CD4-positive, alpha-beta T cell treated with Interleukin-10 for 1 hour (primary cell): ENCODE results near the gene ZDHHC4.
A peak's percentile ranks its signal among the peaks of the same experiment; 100 is the strongest.
"Not testable (repeated sequence)": the region's sequence is repeated elsewhere in the genome, so short reads cannot be mapped to it uniquely, and the experiment has no call there.

ENCODE experiments used
- DNase-seq: peaks from one replicate; pipeline ENCODE4 v3.0.0-alpha.2; 2020

The ZDHHC4 gene

GRCh38 chr7:6608081-6608480, 30.8 kb downstream of the ZDHHC4 start:
- DNase-seq = no peak

DNA sequence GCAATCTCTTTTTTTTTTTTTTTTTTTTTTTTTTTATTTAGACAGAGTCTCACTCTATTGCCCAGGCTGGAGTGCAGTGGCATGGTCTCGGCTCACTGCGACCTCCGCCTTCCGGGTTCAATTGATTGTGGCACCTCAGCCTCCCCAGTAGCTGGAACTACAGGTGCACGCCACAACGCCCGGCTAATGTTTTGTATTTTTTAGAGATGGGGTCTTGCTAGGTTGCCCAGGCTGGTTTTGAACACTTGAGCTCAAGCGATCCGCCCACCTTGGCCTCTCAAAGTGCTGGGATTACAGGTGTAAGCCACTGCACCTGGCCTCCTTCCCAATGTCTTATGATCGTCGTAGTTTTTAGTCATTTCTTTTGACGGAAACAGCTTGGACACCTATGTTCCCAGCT, 31.5 kb downstream of the ZDHHC4 start:
- no peak for DNase-seq

DNA sequence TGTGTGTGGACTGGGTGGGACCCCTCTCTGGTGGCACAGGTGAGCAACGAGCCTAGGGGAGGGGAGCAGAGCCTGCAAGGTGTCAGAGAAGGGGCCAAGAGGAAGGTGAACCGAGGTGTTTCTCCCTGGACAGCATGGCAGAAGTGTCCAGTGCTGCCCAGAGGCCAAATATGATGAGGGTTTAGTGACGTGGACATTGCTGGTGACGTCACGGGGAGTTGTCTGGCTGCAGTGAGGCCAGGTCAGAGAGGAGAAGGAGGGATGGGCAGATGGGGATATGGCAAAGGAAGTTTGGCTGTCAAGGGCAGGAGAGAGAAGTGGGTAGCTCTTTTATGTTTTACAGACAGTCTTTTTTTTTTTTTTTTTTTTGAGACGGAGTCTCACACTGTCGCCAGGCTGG, 35.6 kb downstream of the ZDHHC4 start:
- no peak for DNase-seq

DNA sequence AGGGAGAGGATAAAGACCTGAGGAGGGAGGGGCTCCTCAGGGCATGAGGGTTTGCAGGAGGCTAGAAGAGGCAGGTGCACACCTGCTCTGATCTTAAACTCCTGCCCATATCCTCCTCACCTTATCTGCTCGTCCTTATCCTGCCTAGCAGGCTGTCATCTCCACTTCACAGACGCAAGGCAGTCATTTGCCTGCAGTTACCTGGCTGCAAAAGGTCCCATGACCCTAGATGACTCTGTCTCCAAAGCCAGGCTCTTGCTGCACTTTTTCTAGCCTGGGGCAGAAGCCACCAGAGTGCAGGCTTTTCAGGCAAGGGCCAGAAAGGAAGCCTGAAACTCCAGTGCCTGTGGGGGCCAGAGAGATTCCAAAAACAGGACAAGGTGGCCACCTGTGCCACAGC, 36.5 kb downstream of the ZDHHC4 start:
- DNase-seq = no peak

DNA sequence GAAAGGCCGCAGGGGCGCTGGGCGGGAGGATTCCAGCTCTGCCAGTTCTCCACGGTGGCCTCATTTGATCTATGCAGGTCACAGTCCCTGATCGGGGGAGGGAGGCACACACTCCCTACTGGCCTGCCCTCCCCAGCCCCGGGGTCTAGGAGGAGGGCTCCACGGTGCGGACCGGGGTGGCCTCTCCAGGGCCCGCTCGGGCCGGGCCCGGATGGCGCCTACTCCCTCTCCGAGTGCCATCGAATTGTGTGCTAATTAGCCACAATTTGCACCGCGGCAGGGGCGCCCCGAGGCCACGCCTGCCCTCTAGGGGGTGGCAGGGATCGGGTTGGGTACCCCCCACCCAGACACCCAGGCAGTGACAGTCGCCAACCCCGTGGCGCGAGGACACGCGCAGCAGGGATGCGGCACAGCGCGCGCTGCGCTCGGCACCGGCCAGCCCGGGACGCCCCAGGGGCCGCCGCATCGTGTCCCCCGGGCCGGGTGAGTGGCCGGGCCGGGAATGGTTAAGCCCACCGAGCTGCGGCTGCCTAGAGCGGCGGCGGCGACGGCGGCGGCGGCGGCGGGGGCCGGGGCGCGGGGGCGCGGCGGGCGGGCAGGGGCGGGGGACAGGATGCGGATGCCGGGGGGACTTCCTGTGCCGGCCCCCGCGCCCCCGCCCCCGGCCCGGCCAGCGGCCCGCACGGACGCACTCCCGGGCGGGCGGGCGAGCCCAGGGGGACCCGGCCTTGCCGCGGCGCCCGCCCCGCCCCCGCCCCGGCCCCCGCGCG, 37.9 kb downstream of the ZDHHC4 start, which contains the start of gene ZNF853:
TSS of gene ZNF853 (plus strand) at position 658 of the 770 bp plus-strand sequence. CDS start 565 bp downstream, outside the sequence.
- DNase-seq = peak; percentile 20

- DNase-seq = no peak
Measured at GRCh38 chr7:6615723-6616555, 38.7 kb downstream of the ZDHHC4 start.

DNA sequence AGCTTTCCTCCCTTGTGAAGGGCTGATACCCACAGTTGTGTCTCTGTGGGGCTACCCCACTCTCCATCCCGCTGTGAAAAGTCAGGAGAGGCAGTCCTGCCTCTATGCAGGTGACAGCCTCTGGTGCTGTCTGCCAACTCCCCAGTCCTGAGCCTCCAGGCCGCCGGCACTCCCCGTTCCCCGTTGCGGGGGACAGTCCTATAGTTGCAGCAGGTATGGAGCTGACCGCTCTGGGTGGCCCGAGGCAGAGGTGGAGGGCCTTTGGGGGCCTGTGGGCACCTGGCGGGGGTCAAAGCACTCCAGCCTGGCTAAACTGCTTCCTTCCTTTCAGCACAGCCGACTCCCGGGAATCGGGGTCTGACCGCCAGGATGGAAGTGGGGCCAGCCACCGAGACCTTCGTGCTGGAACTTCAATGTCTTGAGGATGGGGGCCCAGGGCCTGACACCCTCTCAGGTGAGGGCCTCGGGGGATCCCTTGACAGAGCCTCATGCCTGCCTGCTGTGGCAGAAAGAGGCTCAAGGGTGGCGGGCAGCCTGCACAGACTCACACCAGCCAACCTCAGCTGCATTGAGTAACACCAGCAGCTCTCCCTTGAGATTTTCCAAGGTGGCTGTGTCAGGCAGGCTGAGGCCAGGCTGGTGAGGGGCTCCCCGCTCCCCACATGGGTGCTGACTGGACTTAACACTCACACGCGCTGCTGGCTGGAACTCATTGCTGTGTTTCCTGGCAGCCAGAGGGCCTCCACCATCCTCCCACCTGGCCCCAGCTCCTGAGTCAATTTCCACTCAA, 39.8 kb downstream of the ZDHHC4 start:
- no peak for DNase-seq

DNA sequence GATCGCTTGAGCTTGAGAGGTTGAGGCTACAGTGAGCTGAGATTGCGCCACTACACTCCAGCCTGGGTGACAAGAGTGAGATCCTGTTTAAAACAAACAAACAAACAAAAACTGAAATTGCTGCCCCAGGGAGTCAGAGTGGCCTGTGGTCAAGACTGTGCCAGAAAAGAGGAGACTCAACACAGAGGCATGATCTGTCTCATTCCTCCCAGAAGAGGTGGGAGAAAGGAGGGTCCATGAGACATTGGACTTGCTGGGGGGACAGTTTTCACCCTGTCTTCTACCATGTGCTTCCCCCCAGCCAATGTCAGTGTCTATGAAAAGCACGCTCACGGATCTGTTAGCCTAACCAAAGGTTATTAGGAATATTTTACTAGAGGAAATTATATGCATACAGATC, 41.4 kb downstream of the ZDHHC4 start:
- DNase-seq = no peak

DNA sequence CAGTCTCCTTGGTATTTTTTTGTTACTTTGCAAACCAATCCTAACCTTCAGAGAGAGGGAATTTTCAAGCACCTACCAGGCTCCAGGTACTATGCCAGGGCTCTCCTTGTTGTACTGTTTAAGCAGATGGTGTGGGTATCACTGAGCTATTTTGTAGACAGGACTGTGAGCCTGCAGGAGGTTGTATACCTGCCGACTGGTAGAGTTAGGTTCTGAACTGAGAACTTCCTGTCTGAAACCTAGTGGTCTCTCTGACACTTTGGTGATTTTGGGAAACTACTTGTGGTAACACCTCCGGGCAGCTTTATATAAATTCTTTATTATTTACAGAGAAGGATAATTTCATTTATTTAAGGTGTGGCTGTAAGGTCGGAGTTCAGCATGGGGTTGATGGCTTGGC, 42.7 kb downstream of the ZDHHC4 start:
- DNase-seq = no peak

- peak; percentile 16 for DNase-seq
Measured at GRCh38 chr7:6621195-6622133, 44.2 kb downstream of the ZDHHC4 start.

DNA sequence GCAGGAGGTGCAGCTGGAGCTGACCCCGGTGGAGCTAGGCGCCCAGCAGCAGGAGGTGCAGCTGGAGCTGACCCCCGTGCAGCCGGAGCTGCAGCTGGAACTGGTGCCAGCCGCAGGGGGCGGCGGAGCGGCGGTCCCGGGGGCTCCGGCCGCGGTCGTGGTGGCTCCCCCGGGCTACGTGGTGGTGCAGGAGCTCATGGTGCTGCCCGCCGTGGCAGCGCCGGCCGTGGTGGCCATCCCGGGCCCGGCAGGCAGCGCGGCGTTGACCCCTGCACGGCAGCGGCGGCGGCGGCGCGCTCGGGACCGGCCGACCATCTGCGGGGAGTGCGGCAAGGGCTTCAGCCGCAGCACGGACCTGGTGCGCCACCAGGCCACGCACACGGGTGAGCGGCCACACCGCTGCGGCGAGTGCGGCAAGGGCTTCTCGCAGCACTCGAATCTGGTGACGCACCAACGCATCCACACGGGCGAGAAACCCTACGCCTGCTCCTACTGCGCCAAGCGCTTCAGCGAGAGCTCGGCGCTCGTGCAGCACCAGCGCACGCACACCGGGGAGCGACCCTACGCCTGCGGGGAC, 45.0 kb downstream of the ZDHHC4 start:
- no peak for DNase-seq

DNA sequence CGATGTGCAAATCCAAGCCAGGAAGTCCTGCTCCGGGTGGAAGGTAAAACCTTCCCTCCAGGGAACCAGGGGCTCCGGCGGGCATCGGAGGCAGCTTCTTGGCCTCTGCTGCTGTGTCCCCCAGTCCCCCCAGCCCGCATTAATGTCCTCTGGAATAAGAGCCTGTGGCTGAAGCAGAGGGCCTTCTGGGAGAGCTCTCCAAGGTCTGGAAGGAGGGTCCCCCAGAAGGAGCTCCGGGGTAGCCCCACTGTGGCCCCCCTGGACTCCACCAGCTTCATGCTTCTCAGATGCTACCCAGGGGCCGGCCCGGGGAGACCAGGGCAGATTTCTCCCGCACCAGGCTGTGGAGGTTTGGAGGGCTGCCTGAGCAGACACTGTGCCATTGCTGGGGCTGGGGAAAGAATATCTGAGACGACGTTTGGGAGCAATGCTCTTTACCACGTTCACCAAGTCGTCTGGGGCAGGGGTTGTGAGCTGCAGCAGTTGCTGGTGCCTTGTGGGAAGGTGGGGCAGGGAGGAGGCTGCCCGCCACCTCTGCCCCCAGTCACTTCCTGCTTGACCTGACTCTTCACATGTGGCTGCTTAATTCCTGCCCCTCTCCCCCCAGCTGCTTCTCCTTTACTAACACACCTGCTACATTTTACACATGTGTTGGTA, 46.5 kb downstream of the ZDHHC4 start:
- DNase-seq = peak; percentile 46

GRCh38 chr7:6624246-6624611, 47.0 kb downstream of the ZDHHC4 start:
- no peak for DNase-seq

DNA sequence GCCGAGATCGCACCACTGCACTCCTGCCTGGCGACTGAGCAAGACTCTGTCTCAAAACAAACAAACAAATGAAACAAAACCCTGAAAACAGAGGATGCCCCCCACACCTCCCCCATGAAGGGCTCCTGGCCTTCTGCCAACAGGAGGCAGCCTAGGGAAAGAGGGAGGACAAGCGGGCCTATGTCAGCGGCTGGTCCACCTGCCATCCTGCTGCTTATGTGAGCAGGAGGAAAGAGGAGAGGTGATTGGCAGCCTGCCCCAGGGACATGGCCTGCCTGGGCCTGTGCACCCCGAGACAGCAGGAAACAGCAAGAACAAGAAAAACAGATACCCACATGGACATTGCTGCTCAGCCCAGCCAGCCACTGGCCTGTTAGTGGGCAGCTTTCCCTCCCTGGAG, 50.8 kb downstream of the ZDHHC4 start:
- no peak for DNase-seq

GRCh38 chr7:6630007-6630849, 53.0 kb downstream of the ZDHHC4 start:
- no peak for DNase-seq

- no peak for DNase-seq
Measured at GRCh38 chr7:6631605-6632004, 54.4 kb downstream of the ZDHHC4 start.

DNA sequence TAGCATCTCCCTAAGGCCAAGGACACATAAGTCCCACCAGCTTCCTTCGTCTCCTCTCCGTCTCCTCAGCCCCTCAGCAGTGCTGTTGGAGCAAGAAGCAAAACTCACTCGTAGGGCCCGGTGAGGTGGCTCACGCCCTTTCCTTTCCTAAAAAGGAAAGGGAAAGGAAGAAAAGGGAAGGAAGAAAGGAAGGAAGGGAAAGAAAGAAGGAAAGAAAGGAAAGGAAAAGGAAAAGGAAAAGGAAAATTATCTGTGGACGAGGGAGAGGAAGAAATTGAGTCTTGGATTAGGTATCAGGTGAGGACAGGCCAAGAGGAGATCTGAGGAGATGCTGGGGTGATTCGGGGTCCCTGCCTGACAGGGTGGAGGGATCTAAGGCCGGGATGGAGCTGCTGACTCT, 56.8 kb downstream of the ZDHHC4 start:
- no peak for DNase-seq

GRCh38 chr7:6634971-6635370, 57.7 kb downstream of the ZDHHC4 start:
- DNase-seq = not testable (repeated sequence)

DNA sequence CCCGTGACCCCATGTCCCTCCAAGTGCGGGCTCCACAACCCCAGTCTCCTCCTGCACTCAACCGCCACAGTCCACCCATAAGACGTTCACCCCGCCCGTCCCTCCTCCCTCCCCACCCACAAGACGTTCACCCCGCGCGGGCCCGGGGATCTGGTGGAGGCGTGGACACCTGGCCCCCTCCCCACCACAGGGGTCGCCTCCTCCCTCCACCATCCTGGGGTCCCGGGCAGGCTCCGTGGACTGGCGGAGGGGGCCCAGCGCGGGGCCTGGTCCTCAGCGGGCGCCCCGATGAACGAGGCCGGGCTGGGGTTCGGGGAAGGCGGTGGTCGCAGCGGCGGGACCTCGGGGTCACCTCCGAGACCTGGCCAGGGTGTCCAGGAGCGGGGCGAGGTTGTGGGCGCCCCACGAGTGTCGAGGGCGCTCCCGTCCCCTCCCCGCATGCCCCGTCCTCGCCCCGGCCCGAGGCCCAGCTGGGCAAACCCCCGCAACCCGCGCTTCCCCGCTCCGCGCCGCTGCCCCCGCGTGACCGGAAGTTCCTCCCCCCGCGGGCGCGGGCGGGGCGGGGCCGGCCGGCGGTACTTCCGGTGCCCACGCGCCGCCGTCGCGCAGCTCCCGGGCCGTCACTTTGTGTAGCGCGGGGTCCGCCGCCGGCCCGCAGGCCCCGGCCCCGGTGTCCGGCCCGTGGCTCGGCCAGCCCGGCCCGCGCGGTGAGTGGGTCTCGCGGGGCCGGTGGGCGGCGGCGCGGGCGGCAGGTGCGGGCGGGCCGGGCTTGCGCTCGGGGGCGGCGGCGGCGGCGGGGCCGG, 59.7 kb downstream of the ZDHHC4 start, which contains the start of gene ZNF316:
TSS of gene ZNF316 (plus strand) at position 578 of the 803 bp plus-strand sequence. CDS start 5,092 bp downstream, outside the sequence.
- DNase-seq = peak; percentile 68
